Body of pancreas (tissue), 4 donors: Measurements from ENCODE around the gene CACTIN. TPM values are rescaled to one million over a fixed set of nuclear protein-coding genes. Genes with fewer than 3 reads are reported as not detected.

Experiments used
- ATAC-seq: fragments of 150-250 bp; one replicate; pipeline ENCODE4 v1.9.1; 2016
- DNase-seq, 4 donors: peaks; one replicate each; pipeline ENCODE4 v3.0.0-alpha.2; 2019
- H3K27ac ChIP-seq, 4 donors: fragments of 200-600 bp; sonication (generic); 1 replicate in 3 of 4; 2 replicates in 1 of 4; pipeline versions ENCODE4 v1.5.1 to v1.6.1; 2016 to 2019; ENCODE audit warnings: mild to moderate bottlenecking in 1 of 4, mixed read lengths in 1 of 4, moderate library complexity in 1 of 4
- H3K27me3 ChIP-seq, 2 donors: fragments of 200-600 bp; sonication (generic); one replicate each; pipeline ENCODE4 v1.6.0; 2016; ENCODE audit warnings: mild to moderate bottlenecking in 1 of 2
- H3K36me3 ChIP-seq, 2 donors: fragments of 200-600 bp; sonication (generic); replicated peaks in 1 of 2; 2 replicates each; pipeline ENCODE4 v1.5.1; 2016; ENCODE audit warnings: low read depth in 2 of 2; ENCODE audit not compliant: insufficient read depth in 1 of 2
- H3K4me1 ChIP-seq: fragments of 200-600 bp; sonication (generic); one replicate; pipeline ENCODE4 v1.6.0; 2016
- H3K4me3 ChIP-seq, 2 donors: fragments of 200-600 bp; sonication (generic); 1 replicate in 1 of 2; 2 replicates in 1 of 2; pipeline ENCODE4 v1.5.1; 2016 to 2019
- H3K9me3 ChIP-seq, 3 donors: fragments of 200-600 bp; sonication (generic); 1 replicate in 2 of 3; 2 replicates in 1 of 3; pipeline ENCODE4 v1.5.1; 2016
- POLR2A ChIP-seq, 3 donors: fragments of 450-650 bp; IDR thresholded peaks; one replicate each; pipeline ENCODE4 v1.6.1; 2016; ENCODE audit warnings: antibody characterized with exemption in 3 of 3, mild to moderate bottlenecking in 2 of 3
- WGBS, 2 donors: methylation state at CpG; one replicate each; pipeline ENCODE4 v1.1.5; 2017; 5-methylcytosine and 5-hydroxymethylcytosine counted together
- intact Hi-C: fragments of 100-400 bp; cut with DNase I; formaldehyde crosslinking; loops from one replicate; pipeline ENCODE4 v1.15.1; 2023
- total RNA-seq, 2 donors: library from RNA; depleted of rRNA; stranded (reverse); fragments of >200 nt; gene quantifications; one replicate each; pipeline ENCODE4 v1.1.0, GENCODE V29; 2016
- TF ChIP-seq, protein P1 (sequence below), 7 experiments: fragments of 450-650 bp in 4 of 7; fragments of 200-600 bp in 3 of 7; sonication (generic) in 3 of 7; IDR thresholded peaks; one replicate each; pipeline ENCODE4 v1.5.1; 2016 to 2019; ENCODE audit warnings: antibody characterized with exemption in 7 of 7

Gene CACTIN
- total RNA-seq, 2 donors from 2014 or later: 16.3 to 23.4 TPM

DNA sequence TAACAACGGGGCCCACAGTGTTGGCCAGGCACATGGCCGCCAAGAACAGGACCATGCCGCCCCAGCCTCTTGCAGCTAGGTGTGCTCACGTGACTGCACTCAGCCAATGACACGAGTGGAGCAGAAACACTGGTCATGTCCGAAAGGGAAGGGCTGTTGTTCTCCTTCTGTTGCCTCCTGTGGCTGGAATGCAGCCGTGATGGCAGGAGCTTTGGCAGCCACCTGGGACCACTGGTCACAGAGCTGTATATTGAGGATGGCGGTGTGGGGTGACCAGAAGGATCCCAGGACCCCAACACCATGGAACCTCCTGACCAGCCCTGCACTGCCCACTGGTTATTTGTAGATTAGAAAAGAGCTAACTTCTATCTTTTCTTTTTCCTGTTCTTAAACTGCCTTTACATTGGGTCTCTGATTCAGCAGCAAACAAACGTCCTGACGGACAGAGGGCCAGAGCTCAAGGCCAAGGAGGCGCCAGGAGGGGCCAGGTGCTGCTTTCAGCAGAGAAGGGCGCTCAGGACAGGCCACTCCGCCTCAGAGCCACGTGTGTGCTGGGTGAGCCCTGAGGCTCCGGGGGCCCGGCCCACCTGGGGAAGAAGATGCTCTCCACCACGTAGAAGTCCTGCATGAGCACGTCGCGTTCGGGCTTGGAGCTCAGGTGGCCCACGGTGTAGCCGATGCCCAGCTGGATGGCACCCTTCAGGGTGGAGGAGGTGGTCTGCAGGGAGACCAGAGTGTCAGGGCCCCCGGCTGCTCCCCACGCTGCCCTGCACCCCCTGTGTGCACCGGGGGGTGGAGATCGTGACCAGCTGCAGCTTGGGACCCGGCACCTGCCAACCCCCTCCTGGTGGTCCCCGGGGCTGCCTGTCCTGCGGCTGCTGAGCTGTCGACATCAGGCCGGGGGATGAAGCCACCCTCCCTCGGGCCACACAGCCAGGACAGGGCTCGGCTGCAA is 35.0 kb upstream of the CACTIN start:
- 87 to 93% methylated on average over 10 to 33 of the region's 34 CpGs for WGBS, 2 donors
- H3K27me3 ChIP-seq: no peaks in the 10 kb centered on the region
- H3K27ac ChIP-seq: no peak overlapping the region
- TF ChIP-seq, protein P1, sequence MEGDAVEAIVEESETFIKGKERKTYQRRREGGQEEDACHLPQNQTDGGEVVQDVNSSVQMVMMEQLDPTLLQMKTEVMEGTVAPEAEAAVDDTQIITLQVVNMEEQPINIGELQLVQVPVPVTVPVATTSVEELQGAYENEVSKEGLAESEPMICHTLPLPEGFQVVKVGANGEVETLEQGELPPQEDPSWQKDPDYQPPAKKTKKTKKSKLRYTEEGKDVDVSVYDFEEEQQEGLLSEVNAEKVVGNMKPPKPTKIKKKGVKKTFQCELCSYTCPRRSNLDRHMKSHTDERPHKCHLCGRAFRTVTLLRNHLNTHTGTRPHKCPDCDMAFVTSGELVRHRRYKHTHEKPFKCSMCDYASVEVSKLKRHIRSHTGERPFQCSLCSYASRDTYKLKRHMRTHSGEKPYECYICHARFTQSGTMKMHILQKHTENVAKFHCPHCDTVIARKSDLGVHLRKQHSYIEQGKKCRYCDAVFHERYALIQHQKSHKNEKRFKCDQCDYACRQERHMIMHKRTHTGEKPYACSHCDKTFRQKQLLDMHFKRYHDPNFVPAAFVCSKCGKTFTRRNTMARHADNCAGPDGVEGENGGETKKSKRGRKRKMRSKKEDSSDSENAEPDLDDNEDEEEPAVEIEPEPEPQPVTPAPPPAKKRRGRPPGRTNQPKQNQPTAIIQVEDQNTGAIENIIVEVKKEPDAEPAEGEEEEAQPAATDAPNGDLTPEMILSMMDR (IDR thresholded peaks at IDR 0.05): no peak
- TF ChIP-seq POLR2A (IDR thresholded peaks at IDR 0.05): no peak
- ATAC-seq (no peak), DNase-seq (no peak)
- intact Hi-C loops: no loop called here
- H3K4me1 ChIP-seq: peaks cover 17% of the 10 kb centered on the region
- peaks cover 0 to 5% of the 10 kb centered on the region in 2 donors for H3K36me3 ChIP-seq
- H3K4me3 ChIP-seq: no peak overlapping the region
- H3K9me3 ChIP-seq: no peaks in the 10 kb centered on the region

DNA sequence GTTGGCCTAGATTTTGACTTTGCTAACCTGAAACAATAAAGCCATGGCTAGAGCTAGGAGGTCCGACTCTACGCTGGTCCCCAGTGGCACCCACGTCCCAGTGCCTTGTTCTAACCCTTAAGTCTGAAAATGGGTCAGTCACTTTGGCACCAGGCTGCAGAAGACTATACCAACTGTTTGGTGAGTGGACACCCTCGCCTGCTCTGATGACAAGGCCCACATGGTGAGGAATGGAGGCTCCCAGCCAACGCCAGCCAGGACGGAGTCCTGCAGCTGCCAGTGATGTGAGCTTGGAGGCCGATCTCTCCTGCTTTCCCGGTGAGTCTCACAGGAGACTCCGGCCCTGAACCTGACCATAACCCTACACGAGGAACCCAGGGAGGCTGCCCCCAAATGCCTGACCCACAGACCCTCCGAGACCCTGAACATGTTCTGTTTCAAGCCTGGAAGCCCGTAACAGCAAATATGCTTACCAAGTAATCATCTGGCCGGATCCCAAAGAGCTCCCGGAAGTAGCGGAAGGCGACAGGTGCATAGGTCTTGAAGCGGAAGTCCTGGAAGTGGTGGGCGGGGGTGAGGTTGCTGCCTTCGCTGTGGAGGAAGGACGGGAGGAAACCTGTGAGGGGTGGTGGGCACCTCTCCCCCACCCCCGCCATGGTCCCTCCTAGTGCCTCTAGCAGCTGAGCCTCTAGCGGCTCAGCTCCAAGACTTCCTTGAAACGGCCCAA is 34.1 kb upstream of the CACTIN start:
- Histone ChIP-seq H3K4me3 (no peak overlapping the region), H3K9me3 (no peaks in the 10 kb centered on the region), H3K27me3 (no peaks in the 10 kb centered on the region), H3K4me1 (peaks cover 12% of the 10 kb centered on the region), H3K27ac (no peak overlapping the region), H3K36me3 (peaks cover 0 to 5% of the 10 kb centered on the region in 2 donors)
- ATAC-seq: no peak
- intact Hi-C loops: no loop called here
- 77 to 86% methylated on average over 15 to 23 of the region's 23 CpGs for WGBS, 2 donors
- DNase-seq: no peak
- no peak for TF ChIP-seq POLR2A (IDR thresholded peaks at IDR 0.05)
- TF ChIP-seq, protein P1 (IDR thresholded peaks at IDR 0.05): no peak

DNA sequence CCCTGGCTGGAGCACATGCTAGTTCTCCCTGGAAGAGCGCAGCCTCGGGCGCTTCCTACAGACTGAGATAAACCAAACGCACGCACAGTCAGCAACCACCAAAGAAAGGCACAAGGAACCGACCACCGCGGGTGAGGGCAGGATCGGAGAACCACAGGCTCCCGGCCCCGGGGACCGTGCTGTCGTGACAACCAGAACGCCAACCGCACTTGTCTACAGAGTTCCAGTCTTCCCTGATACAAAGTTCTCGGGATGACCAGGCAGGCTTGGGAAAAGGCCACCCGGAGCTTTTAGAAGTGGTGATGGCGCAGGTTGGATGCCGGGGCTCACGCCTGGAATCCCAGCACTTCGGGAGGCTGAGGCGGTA is 33.1 kb upstream of the CACTIN start:
- intact Hi-C loops: no loop called here
- peaks cover 0 to 5% of the 10 kb centered on the region in 2 donors for H3K36me3 ChIP-seq

DNA sequence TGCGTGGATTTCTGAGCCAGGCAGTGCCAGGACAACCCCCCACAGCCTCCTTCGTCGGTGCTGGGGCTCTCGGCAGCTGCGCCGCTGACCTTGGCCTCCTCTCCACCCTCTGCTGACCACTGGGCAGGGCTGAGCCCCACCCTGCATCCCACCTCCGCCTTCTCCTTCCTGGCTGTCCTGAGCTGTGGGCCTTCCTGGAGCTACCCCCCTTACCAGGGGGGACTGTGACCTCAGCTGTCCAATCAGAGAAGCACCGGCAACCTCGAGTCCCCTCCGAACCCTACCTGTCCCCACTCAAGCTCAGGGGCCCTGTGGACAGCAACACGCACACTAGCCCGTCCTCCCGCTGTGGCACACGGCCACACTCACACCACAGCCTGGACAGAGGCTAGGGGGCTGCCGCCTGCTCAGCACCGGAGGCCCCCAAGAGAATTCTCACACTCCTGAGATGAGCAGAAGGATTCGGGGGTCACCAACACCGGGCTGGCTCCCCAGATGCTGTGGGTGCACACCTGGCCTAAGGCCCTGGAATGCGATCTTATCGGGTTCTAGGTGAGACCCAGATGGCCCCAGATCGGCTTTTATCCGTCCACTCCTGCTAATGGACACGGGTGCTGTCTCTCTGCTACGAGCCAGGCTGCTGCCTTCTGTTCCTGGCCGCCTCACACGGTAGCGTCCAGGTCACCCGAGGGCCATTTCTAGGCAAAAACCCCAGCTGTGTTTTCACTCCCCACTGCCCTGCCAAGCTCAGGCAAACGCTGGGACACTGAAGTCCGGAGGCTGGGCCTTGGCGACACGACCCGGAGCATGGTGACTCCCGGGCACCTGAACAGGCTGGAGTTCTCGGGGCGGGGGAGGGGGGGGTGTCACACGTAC is 32.5 kb upstream of the CACTIN start:
- no peak overlapping the region for H3K27ac ChIP-seq
- no peak for TF ChIP-seq POLR2A (IDR thresholded peaks at IDR 0.05)
- TF ChIP-seq, protein P1 (IDR thresholded peaks at IDR 0.05): no peak
- H3K27me3 ChIP-seq: no peaks in the 10 kb centered on the region
- H3K9me3 ChIP-seq: no peaks in the 10 kb centered on the region
- intact Hi-C loops: no loop called here
- WGBS, 2 donors: 88 to 90% methylated on average over 20 to 33 of the region's 37 CpGs
- ATAC-seq (no peak), DNase-seq (no peak)
- H3K36me3 ChIP-seq: peaks cover 0 to 5% of the 10 kb centered on the region in 2 donors
- H3K4me1 ChIP-seq: peaks cover 11% of the 10 kb centered on the region
- no peak overlapping the region for H3K4me3 ChIP-seq

More for the DNA sequence above, 33.1 kb upstream of the CACTIN start:
- Histone ChIP-seq H3K4me3 (no peak overlapping the region), H3K27me3 (no peaks in the 10 kb centered on the region), H3K27ac (no peak overlapping the region), H3K9me3 (no peaks in the 10 kb centered on the region), H3K4me1 (peaks cover 11% of the 10 kb centered on the region)
- WGBS, 2 donors: 90 to 94% methylated on average over 14 to 22 of the region's 22 CpGs
- ATAC-seq (no peak), DNase-seq (no peak)
- TF ChIP-seq, protein P1 (IDR thresholded peaks at IDR 0.05): no peak
- no peak for TF ChIP-seq POLR2A (IDR thresholded peaks at IDR 0.05)
